IMR-90 (cell line): Measurements from ENCODE around the gene POLR3GL. TPM values are rescaled to one million over a fixed set of nuclear protein-coding genes. Genes with fewer than 3 reads are reported as not detected.

Source experiments
- ATAC-seq: fragments of 200-7000 bp; cut with Tn5 transposase; 2 replicates; pipeline ENCODE4 v1.9.1; 2020; ENCODE audit warnings: low read depth, mild to moderate bottlenecking, moderate library complexity
- BruUV-seq: library from RNA; stranded (reverse); fragments of 400-500 nt; replicated peaks from 2 replicates; lab custom pipeline; 2021; lab: Mats Ljungman, UMichigan
- CTCF ChIA-PET: fragments of 300-600 bp; formaldehyde crosslinking; extraction: SDS; loops from one replicate; lab custom pipeline; 2021; ENCODE audit warnings: antibody characterized with exemption; lab: Yijun Ruan, JAX
- POLR2A ChIA-PET: fragments of 300-600 bp; sonication (Branson Sonifier 250); formaldehyde crosslinking; loops from one replicate; lab custom pipeline; 2022; ENCODE audit warnings: antibody characterized with exemption; ENCODE audit not compliant: unreplicated experiment; lab: Charles Lee
- DNase-seq: peaks from one replicate; pipeline ENCODE4 v3.0.0; 2013
- H2AFZ ChIP-seq: replicated peaks from 2 replicates; pipeline ENCODE3; 2013; ENCODE audit warnings: low read length, mild to moderate bottlenecking; ENCODE audit not compliant: poor library complexity
- H2AK5ac ChIP-seq: 2 replicates; pipeline ENCODE4 v1.6.1; 2013; ENCODE audit warnings: low read depth, low read length, inconsistent platforms
- H2AK9ac ChIP-seq: replicated peaks from 2 replicates; pipeline ENCODE3; 2013; ENCODE audit warnings: mild to moderate bottlenecking, low read depth, low read length, moderate library complexity; ENCODE audit not compliant: poor library complexity
- H2BK120ac ChIP-seq: 2 replicates; pipeline ENCODE4 v1.6.1; 2013; ENCODE audit warnings: low read depth, low read length, inconsistent platforms
- H2BK15ac ChIP-seq: 3 replicates; pipeline ENCODE4 v1.6.1; 2013; ENCODE audit warnings: low read depth, low read length, inconsistent platforms
- H2BK20ac ChIP-seq: 2 replicates; pipeline ENCODE4 v1.6.1; 2013; ENCODE audit warnings: low read depth, mild to moderate bottlenecking, inconsistent platforms, low read length, moderate library complexity
- H2BK5ac ChIP-seq: 2 replicates; pipeline ENCODE4 v1.6.1; 2013; ENCODE audit warnings: mild to moderate bottlenecking, low read depth, low read length, inconsistent platforms; ENCODE audit not compliant: poor library complexity, severe bottlenecking
- H3K14ac ChIP-seq: replicated peaks from 2 replicates; pipeline ENCODE4 v1.6.1; 2013; ENCODE audit warnings: low read depth, low read length, inconsistent platforms
- H3K18ac ChIP-seq: 2 replicates; pipeline ENCODE4 v1.6.1; 2013; ENCODE audit warnings: low read depth, low read length, control low read depth
- H3K23ac ChIP-seq: 2 replicates; pipeline ENCODE4 v1.6.1; 2013; ENCODE audit warnings: low read depth, low read length, inconsistent platforms
- H3K27ac ChIP-seq: 2 replicates; pipeline ENCODE4 v1.5.1; 2013; ENCODE audit warnings: mild to moderate bottlenecking, control low read depth, low read length; ENCODE audit not compliant: insufficient read depth
- H3K27me3 ChIP-seq: 2 replicates; pipeline ENCODE4 v1.6.1; 2013; ENCODE audit warnings: low read length; ENCODE audit not compliant: control insufficient read depth, insufficient read depth
- H3K36me3 ChIP-seq: 2 replicates; pipeline ENCODE4 v1.6.1; 2013; ENCODE audit warnings: low read length, mixed read lengths; ENCODE audit not compliant: control insufficient read depth, insufficient read depth
- H3K4ac ChIP-seq: 2 replicates; pipeline ENCODE4 v1.6.1; 2013; ENCODE audit warnings: low read depth, low read length, inconsistent platforms
- H3K4me1 ChIP-seq: 2 replicates; pipeline ENCODE4 v1.6.1; 2013; ENCODE audit warnings: low read length, mixed read lengths; ENCODE audit not compliant: control insufficient read depth, insufficient read depth
- H3K4me2 ChIP-seq: 2 replicates; pipeline ENCODE4 v1.6.1; 2013; ENCODE audit warnings: low read depth, mild to moderate bottlenecking, control low read depth, low read length, moderate library complexity
- H3K4me3 ChIP-seq: 2 replicates; pipeline ENCODE4 v1.5.1; 2013; ENCODE audit warnings: low read depth, mild to moderate bottlenecking, control low read depth, low read length, moderate library complexity; ENCODE audit not compliant: insufficient read depth
- H3K56ac ChIP-seq: 2 replicates; pipeline ENCODE4 v1.6.1; 2013; ENCODE audit warnings: low read length, inconsistent platforms; ENCODE audit not compliant: insufficient read depth; ENCODE audit errors: extremely low read depth
- H3K79me1 ChIP-seq, 2 experiments: 2 replicates each; pipeline ENCODE4 v1.6.1; 2013; ENCODE audit warnings: low read length in 2 of 2, inconsistent platforms in 1 of 2, low read depth in 1 of 2
- H3K9ac ChIP-seq: 2 replicates; pipeline ENCODE4 v1.6.1; 2013; ENCODE audit warnings: low read depth, low read length, control low read depth
- H3K9me1 ChIP-seq: 2 replicates; pipeline ENCODE4 v1.6.1; 2013; ENCODE audit warnings: low read length, inconsistent platforms; ENCODE audit not compliant: insufficient read depth
- H3K9me3 ChIP-seq: 2 replicates; pipeline ENCODE4 v1.6.1; 2013; ENCODE audit warnings: low read length; ENCODE audit not compliant: control insufficient read depth, insufficient read depth
- H4K20me1 ChIP-seq: 2 replicates; pipeline ENCODE4 v1.6.1; 2013; ENCODE audit warnings: low read length, inconsistent platforms; ENCODE audit not compliant: insufficient read depth
- H4K5ac ChIP-seq: 2 replicates; pipeline ENCODE4 v1.6.1; 2013; ENCODE audit warnings: mild to moderate bottlenecking, low read depth, low read length, control low read depth
- H4K8ac ChIP-seq, 2 experiments: 2 replicates each; pipeline ENCODE4 v1.6.1; 2013; ENCODE audit warnings: low read depth in 2 of 2, low read length in 2 of 2, control low read depth in 1 of 2, inconsistent platforms in 1 of 2
- H4K91ac ChIP-seq: 2 replicates; pipeline ENCODE4 v1.6.1; 2013; ENCODE audit warnings: low read depth, low read length, inconsistent platforms; ENCODE audit not compliant: insufficient read depth
- FOS ChIP-seq: fragments of 150-350 bp; IDR thresholded peaks from 2 replicates; pipeline ENCODE4 v1.6.1; 2016; ENCODE audit warnings: low read depth, low read length
- MXI1 ChIP-seq: IDR thresholded peaks from 2 replicates; pipeline ENCODE4 v1.6.1; 2012; ENCODE audit warnings: low read depth, mild to moderate bottlenecking, low read length, moderate library complexity, borderline replicate concordance
- RAD21 ChIP-seq: IDR thresholded peaks from 2 replicates; pipeline ENCODE4 v1.6.1; 2012; ENCODE audit warnings: low read length, improper control_type of control experiment
- RCOR1 ChIP-seq: IDR thresholded peaks from 2 replicates; pipeline ENCODE4 v1.6.1; 2012; ENCODE audit warnings: mild to moderate bottlenecking, low read length, improper control_type of control experiment; ENCODE audit not compliant: insufficient replicate concordance
- WGBS, 2 experiments: methylation state at CpG; one replicate each; pipeline versions ENCODE4 v1.1.5 to v1.1.7; 2013; ENCODE audit warnings: missing lambda C conversion rate in 2 of 2; ENCODE audit not compliant: insufficient read length in 1 of 2; ENCODE audit errors: extremely low coverage in 2 of 2; 5-methylcytosine and 5-hydroxymethylcytosine counted together
- dilution Hi-C: fragments of 300-500 bp; cut with HindIII; formaldehyde crosslinking; loops from one replicate; pipeline ENCODE4 v1.14.3; 2018; ENCODE audit warnings: low sequenced_read_pairs; ENCODE audit not compliant: unreplicated experiment
- in situ Hi-C: fragments of 300-500 bp; cut with MboI; formaldehyde crosslinking; loops from 3 replicates; pipeline ENCODE4 v1.14.3; 2019; ENCODE audit warnings: low sequenced_read_pairs, inconsistent platforms, mixed read lengths
- intact Hi-C: fragments of 100-400 bp; cut with micrococcal nuclease; formaldehyde crosslinking; loops from 2 replicates; pipeline ENCODE4 v1.10.0; 2022
- polyA plus RNA-seq, 3 experiments: library from polyadenylated mRNA; depleted of rRNA; stranded (reverse); fragments of >200 nt; gene quantifications; 2 replicates each; pipeline ENCODE4 v1.2.3, GENCODE V29; 2012; ENCODE audit warnings: low replicate concordance in 1 of 3
- total RNA-seq: library from RNA; depleted of rRNA; stranded (reverse); fragments of >200 nt; gene quantifications from 2 replicates; pipeline ENCODE4 v1.2.3, GENCODE V29; 2012
- TF ChIP-seq, protein P1 (sequence below): conservative IDR thresholded peaks from 2 replicates; pipeline ENCODE4 v1.5.1; 2012; ENCODE audit warnings: mild to moderate bottlenecking, low read depth, low read length, improper control_type of control experiment
- TF ChIP-seq, protein P2 (sequence below): fragments of 150-350 bp; IDR thresholded peaks from 2 replicates; pipeline ENCODE4 v1.6.1; 2017; ENCODE audit warnings: mild to moderate bottlenecking, antibody characterized with exemption, low read length, low read depth
- TF ChIP-seq, protein P3 (sequence below): fragments of 150-350 bp; IDR thresholded peaks from 2 replicates; pipeline ENCODE4 v1.6.1; 2016; ENCODE audit warnings: low read depth, mild to moderate bottlenecking, low read length, moderate library complexity, borderline replicate concordance

POLR3GL gene
- total and polyA plus RNA-seq, 2 of the 4 experiments (the other 2 are of a cell fraction), result 7.9 to 16.3 TPM

DNA sequence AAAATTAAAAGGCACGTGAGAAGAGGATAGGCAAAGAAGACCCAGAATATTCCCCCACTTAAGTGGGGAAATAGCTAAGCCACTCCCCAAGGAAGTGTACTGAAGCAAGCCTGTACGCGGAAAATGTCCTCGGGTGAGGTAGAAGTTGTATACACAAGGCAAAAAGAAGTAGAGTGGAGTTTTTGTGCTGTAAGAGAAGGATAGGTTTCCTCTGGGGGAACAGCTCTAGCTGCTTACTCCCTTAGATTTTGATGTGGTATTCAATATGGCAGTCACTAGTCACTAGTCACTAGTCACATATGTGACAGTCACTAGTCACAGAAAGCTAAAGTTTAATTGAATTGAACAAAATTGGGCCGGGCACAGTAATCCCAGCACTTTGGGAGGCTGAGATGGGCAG lies 24.3 kb downstream of the POLR3GL start:
- no peak overlapping the region for H3K27ac ChIP-seq
- H3K36me3 ChIP-seq, result peaks cover 4% of the 10 kb centered on the region
- TF ChIP-seq RCOR1, result no peak
- TF ChIP-seq FOS, result no peak
- TF ChIP-seq RAD21, result no peak
- TF ChIP-seq, protein P1, sequence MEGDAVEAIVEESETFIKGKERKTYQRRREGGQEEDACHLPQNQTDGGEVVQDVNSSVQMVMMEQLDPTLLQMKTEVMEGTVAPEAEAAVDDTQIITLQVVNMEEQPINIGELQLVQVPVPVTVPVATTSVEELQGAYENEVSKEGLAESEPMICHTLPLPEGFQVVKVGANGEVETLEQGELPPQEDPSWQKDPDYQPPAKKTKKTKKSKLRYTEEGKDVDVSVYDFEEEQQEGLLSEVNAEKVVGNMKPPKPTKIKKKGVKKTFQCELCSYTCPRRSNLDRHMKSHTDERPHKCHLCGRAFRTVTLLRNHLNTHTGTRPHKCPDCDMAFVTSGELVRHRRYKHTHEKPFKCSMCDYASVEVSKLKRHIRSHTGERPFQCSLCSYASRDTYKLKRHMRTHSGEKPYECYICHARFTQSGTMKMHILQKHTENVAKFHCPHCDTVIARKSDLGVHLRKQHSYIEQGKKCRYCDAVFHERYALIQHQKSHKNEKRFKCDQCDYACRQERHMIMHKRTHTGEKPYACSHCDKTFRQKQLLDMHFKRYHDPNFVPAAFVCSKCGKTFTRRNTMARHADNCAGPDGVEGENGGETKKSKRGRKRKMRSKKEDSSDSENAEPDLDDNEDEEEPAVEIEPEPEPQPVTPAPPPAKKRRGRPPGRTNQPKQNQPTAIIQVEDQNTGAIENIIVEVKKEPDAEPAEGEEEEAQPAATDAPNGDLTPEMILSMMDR, result no peak
- TF ChIP-seq, protein P2, sequence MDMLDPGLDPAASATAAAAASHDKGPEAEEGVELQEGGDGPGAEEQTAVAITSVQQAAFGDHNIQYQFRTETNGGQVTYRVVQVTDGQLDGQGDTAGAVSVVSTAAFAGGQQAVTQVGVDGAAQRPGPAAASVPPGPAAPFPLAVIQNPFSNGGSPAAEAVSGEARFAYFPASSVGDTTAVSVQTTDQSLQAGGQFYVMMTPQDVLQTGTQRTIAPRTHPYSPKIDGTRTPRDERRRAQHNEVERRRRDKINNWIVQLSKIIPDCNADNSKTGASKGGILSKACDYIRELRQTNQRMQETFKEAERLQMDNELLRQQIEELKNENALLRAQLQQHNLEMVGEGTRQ, result no peak
- TF ChIP-seq, protein P3, sequence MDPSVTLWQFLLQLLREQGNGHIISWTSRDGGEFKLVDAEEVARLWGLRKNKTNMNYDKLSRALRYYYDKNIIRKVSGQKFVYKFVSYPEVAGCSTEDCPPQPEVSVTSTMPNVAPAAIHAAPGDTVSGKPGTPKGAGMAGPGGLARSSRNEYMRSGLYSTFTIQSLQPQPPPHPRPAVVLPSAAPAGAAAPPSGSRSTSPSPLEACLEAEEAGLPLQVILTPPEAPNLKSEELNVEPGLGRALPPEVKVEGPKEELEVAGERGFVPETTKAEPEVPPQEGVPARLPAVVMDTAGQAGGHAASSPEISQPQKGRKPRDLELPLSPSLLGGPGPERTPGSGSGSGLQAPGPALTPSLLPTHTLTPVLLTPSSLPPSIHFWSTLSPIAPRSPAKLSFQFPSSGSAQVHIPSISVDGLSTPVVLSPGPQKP, result no peak
- no peak for TF ChIP-seq MXI1
- no peaks in the 10 kb centered on the region; the same call in 1 of the 2 replicates for H4K20me1 ChIP-seq
- H4K8ac ChIP-seq, result no peak overlapping the region
- DNase-seq (no peak), ATAC-seq (no peak)
- no peak overlapping the region for H3K14ac ChIP-seq
- no TSS peak for BruUV-seq
- no peak overlapping the region for H3K4me2 ChIP-seq
- no peaks in the 10 kb centered on the region for H3K9me3 ChIP-seq
- ChIA-PET CTCF (no interaction called here), POLR2A (interaction anchor here (2.1 kb wide), 1 partner anchor 9 kb away, joined by 6 read pairs; no protein-coding TSS in a partner anchor)
- no peak overlapping the region for H3K4ac ChIP-seq
- no peak overlapping the region for H3K56ac ChIP-seq
- in situ Hi-C loops (no loop called here), intact Hi-C loops (no loop called here), dilution Hi-C loops (no loop called here)
- no peak overlapping the region for H3K9ac ChIP-seq
- WGBS, 2 experiments, result no CpG with 5 or more reads among the region's 5 CpGs
- H2AK5ac ChIP-seq, result no peak overlapping the region
- no peak overlapping the region for H2BK15ac ChIP-seq
- peaks cover 4 to 11% of the 10 kb centered on the region in 2 experiments for H3K79me1 ChIP-seq
- no peak overlapping the region for H3K18ac ChIP-seq
- H2AK9ac ChIP-seq, result no peak overlapping the region
- no peak overlapping the region for H3K4me3 ChIP-seq
- no peak overlapping the region for H2BK5ac ChIP-seq
- H3K23ac ChIP-seq, result no peak overlapping the region
- H4K5ac ChIP-seq, result no peak overlapping the region
- no peak overlapping the region for H2BK120ac ChIP-seq
- peaks cover 11% of the 10 kb centered on the region for H3K4me1 ChIP-seq
- H2BK20ac ChIP-seq, result no peak overlapping the region
- no peaks in the 10 kb centered on the region for H3K27me3 ChIP-seq
- no peak overlapping the region for H2AFZ ChIP-seq
- H3K9me1 ChIP-seq, result peaks cover 8% of the 10 kb centered on the region
- no peak overlapping the region for H4K91ac ChIP-seq
